GM21528 (cell line): ENCODE measurements around the gene C14orf39.

Source experiments
- ATAC-seq: cut with Tn5 transposase; IDR thresholded peaks from one replicate; pipeline ENCODE4 v1.9.1; 2021; ENCODE audit warnings: mild to moderate bottlenecking, moderate library complexity; ENCODE audit not compliant: unreplicated experiment, low FRiP score

The C14orf39 gene

DNA sequence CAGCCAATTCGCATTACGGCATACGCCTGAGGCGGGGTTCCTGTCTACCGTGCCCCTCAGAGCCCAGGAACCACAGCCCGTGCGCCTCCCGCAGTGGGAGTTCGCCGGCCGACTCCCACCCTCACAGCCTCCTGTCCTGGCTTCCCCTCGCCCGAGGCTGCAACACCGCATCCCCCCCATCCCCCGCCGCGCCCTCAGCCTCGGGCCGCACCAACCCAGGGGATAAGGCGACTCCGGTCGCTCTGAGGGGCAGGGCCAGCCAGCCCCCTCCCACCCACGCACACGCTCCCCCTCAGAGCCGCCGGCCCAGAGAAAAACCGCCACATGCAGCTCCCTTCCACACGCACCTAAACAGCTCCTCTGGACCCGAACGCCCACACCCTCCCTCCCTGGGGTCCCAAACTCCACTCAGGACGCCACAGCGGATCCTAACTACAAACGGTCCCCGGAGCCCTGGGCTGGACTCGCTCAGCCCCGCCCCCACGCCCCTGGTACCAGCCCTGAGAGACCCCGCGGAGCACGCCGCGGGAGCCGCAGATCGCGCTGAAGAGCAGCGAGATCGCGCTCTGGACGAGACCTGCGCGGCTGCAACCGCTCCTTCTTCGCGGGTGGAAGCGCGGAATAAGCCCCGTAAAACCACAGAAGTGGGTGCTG lies at the start of gene C14orf39:
Gene C14orf39, minus strand, starts transcription at position 466 of the 654 bp plus-strand sequence. CDS start 985 bp downstream, outside the sequence.
- no peak for ATAC-seq

GRCh38 chr14:60532442-60532841 lies 46.6 kb upstream of the C14orf39 start:
- ATAC-seq = no peak

- no peak for ATAC-seq
These were observed 29.8 kb upstream of the C14orf39 start for GRCh38 chr14:60515511-60516289.

DNA sequence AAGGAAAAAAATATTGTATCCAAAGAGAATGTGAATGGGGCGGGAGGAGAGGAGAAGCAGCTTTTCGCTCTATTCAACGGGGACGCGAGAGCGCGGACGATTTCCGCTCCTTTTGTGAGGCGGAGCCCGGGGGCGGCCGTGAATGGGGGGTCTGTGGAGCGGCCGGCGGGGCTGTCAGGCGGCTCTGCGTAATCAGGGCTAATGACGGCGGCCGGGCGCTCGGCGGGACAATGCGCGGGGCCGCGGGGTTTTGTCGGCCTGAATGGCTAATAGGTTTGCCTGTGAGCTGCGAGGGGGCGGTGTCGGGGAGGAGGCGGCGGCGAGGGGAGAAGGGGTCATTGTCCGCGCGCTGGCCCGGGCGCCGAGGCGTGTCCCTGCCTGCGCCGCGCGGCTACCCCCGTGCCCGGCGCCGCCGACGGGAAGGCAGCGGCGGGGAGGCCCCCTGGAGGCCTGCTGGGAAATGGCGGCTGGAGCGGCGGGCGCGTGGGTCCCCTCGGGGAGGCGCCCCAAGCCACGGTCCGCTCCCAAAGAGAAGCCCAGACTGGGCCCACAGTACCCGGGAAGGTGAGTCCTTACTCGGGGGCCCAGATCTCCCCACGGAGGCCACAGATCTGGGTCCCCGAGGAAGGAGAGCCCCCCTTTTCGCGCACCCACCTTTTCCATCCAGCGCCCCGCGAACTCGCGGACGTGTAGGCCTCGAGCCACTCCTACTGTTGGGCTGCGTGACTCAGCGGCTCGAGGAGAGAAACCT lies 29.1 kb upstream of the C14orf39 start:
- no peak for ATAC-seq

DNA sequence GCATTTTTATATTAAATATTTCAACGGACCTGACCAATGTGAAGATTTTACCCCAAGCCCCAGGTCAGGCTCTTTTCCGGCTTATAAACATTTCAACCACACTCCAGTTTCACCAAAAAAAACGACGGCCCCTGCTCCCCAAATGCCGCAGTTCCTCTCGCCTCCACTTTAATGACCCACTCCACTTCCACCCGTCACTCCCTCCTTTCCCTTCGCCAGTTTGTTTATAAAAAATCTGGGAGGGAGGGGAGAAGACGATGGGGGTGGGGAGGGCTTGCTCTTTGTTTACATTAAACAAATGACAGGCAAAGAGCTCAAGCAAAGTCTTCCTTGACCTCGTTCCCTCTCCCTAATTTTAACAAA lies 28.5 kb upstream of the C14orf39 start:
- no peak for ATAC-seq

GRCh38 chr14:60512973-60513571 lies 27.2 kb upstream of the C14orf39 start:
- no peak for ATAC-seq

DNA sequence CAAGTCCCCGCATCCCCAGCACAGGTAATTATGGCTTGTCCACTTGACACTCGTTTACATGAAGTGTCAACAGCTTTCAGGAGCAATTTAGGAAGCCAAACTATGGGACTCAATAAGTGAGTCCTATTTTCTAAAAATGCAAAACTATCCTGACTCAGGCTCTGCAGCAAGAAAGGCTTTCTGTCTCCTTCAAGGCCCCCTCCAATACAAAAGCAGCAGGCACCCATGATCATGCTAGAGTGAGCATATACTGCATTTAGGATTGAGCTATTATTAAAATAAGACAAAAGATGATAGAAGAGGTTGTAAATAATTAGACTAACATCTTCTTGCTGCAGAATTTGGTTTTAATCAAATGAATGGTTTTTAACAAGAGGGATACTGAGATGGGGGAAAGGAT lies 26.3 kb upstream of the C14orf39 start:
- ATAC-seq = no peak

DNA sequence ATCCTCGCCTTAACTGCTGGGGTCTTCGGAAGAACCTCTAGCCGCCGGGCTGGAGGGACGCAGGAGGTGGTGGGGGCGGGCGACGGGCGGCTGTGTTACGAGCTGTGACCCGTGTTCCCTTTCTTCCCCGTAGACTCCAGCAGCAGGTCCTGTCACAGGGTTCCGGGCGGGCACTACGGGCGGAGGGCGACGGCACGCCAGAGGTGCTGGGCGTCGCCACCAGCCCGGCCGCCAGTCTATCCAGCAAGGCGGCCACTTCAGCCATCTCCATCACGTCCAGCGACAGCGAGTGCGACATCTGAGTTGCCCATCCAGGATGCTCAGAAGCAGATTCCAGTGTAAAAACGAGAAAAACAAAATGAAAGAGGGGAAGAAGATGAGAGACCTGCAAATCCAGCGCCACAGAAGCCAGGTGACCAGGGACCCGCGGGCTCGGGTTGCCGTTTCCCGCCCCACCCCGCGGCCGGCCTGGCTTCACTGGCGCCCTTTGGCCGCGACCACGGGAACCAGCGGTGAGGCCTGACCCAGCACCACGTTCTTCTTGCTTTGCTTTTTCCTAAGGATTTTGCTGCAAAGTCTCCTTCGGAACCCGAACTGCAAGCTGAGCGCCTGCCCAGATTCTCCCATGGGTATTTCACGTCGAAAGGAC lies 25.2 kb upstream of the C14orf39 start:
- no peak for ATAC-seq

GRCh38 chr14:60510254-60510950 lies 24.5 kb upstream of the C14orf39 start:
- no peak for ATAC-seq

GRCh38 chr14:60509438-60510253 lies 23.8 kb upstream of the C14orf39 start:
- ATAC-seq = no peak

DNA sequence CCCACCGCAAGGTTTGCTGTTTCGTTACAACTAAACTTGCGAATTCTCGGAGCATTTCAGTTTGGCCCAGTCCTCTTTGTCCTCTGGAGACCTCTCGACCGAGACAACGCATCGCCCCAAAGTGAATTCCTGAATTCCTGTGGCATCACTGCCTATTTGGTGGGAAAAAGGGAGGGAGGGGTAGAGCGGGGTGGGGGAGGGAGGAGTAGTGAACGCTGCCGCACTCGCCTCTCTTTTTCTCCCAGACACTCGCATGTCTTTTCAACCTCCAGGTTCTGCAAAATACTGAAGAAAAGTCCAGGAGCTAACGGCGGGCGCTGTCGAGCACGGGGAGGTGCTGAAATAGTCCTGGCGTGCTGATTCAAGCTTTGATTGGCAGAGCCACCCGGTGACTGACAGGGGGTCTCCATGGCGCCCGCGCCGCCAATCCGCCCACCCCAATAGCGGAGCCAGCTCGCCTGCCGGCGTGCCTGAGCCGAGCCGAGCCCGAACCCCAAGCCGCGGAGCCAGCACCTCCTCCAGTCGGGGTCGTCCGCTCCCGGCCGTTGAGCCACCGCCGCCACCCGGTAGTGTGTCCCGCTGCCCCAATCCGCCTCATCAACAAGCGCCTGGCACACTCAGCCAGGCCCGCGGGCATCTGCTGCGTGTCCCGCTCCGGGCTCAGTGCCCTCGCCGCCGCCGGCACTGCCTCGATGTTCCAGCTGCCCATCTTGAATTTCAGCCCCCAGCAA lies 23.0 kb upstream of the C14orf39 start, which contains the start of gene SIX6:
Gene SIX6, plus strand, starts transcription at position 440 of the 731 bp plus-strand sequence. Its CDS starts 253 bp downstream, at position 693.
- ATAC-seq = no peak

DNA sequence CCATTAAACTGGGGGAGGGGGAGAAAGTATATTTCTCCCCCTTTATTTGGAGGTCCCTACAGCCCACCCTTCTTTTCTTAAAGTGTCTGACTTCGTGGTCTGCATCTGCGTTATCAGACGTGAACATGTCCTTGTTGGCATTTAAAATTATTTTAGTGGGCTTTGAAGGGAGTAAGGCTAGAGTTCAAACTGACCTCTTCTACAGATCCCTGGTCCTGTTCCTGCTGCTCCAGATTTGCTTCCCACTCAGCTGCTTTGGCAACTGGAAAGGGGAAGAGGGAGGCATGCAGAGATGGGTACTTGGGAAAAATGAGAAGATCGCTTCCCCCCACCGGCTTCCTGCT lies 22.5 kb upstream of the C14orf39 start:
- no peak for ATAC-seq

DNA sequence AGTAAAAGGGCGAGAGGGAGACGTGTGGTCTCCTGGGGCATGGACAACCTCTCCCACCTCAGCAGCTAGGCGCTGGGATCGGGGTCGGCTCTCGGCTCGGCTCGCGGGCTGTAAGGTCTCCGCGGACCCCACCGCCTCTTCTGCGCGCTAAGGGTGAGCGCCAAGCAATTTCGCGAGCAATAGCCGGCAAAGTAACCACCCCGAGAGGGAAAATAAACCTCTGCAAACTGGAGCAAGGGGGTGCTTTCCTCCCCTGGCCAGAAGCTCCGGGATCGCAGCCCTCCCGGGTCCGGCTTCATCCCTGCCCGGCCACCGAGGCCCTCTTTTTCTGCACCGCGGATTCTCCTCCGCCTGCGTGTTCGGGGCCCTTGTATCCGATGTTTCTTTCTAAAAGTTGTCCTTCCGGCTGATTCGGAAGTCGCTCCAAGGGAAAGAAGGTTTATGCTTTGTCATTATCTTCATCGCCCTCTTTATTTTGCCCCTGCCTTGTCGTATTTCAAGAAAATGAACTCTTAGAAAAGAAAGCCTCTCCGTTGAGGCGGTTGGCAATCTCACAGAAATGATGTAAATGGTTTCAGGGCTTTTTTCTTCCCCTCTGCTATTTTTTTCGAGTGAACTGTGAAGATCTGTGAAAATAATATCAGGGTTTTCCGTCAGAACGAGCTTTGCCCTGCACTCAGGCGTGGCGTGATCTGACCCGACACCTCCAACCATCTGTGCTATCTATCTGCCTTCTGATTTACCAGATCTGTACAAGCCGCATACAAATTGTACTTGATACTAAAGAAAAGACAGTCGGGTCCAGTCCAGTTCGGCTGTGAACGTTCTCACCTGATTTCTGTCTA lies 21.3 kb upstream of the C14orf39 start:
- no peak for ATAC-seq

- no peak for ATAC-seq
These were observed 20.7 kb upstream of the C14orf39 start for GRCh38 chr14:60506462-60506984.

GRCh38 chr14:60506010-60506409 lies 20.1 kb upstream of the C14orf39 start:
- ATAC-seq = no peak

- no peak for ATAC-seq
These were observed 19.6 kb upstream of the C14orf39 start for GRCh38 chr14:60505448-60505847.

DNA sequence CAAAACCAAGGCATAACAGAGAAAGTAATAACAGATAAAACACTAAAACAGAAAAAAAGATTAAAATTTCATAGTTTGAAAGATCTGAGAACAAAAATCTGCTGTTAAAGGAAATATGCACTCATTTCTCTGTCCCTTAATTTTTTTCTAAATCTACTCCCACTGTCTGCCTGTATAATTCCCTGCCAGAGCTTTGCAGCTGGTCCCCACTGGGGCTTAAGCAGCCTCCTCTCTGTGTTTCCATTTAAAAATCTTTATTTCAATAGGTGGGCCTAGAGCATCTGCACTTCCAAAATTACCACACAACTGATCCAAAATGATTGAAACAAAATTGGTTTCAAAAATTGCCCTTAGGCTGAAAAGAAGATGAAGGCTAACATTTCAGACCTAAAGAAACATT lies 16.7 kb upstream of the C14orf39 start:
- ATAC-seq = no peak
